ENCODE measurements around the gene USP21.
A peak's percentile ranks its signal among the peaks of the same experiment; 100 is the strongest.

USP21 gene

GRCh38 chr1:161128591-161129420 is 30.5 kb upstream of the USP21 start:
- no peaks in the 10 kb centered on the region for H3K9me3 Mint-ChIP-seq
- H3K4me3 Mint-ChIP-seq, result no peak overlapping the region
- no peaks in the 10 kb centered on the region for H3K27me3 Mint-ChIP-seq
- peaks cover 58% of the 10 kb centered on the region for H3K36me3 Mint-ChIP-seq (ENCODE audit: low read depth)
- H3K27ac Mint-ChIP-seq, result no peak overlapping the region
- H3K4me1 Mint-ChIP-seq (ENCODE audit: low read depth), result peaks cover 47% of the 10 kb centered on the region

- Mint-ChIP-seq H3K36me3 (ENCODE audit: low read depth) (peaks cover 52% of the 10 kb centered on the region), H3K4me1 (ENCODE audit: low read depth) (peaks cover 47% of the 10 kb centered on the region), H3K9me3 (no peaks in the 10 kb centered on the region), H3K27ac (peak overlapping the region; percentile 46), H3K4me3 (no peak overlapping the region), H3K27me3 (no peaks in the 10 kb centered on the region)
Measured at GRCh38 chr1:161130266-161130665, 29.0 kb upstream of the USP21 start.

GRCh38 chr1:161131523-161132409 is 27.5 kb upstream of the USP21 start:
- Mint-ChIP-seq H3K4me1 (ENCODE audit: low read depth) (peaks cover 44% of the 10 kb centered on the region), H3K36me3 (ENCODE audit: low read depth) (peaks cover 39% of the 10 kb centered on the region), H3K27me3 (no peaks in the 10 kb centered on the region)

GRCh38 chr1:161132410-161133219 is 26.7 kb upstream of the USP21 start, which contains the start of gene DEDD:
Gene DEDD, minus strand, starts transcription at chr1:161132667. Its CDS starts 8,205 bp downstream, at chr1:161124462.
- H3K36me3 Mint-ChIP-seq (ENCODE audit: low read depth), result peaks cover 32% of the 10 kb centered on the region
- no peak within 1 kb of the TSS for H3K4me3 Mint-ChIP-seq
- no peaks in the 10 kb centered on the region for H3K27me3 Mint-ChIP-seq
- no peaks in the 10 kb centered on the region for H3K9me3 Mint-ChIP-seq
- H3K27ac Mint-ChIP-seq, result peak within 1 kb of the TSS; percentile 81
- peaks cover 41% of the 10 kb centered on the region for H3K4me1 Mint-ChIP-seq (ENCODE audit: low read depth)

More at GRCh38 chr1:161131523-161132409, 27.5 kb upstream of the USP21 start:
- H3K9me3 Mint-ChIP-seq, result no peaks in the 10 kb centered on the region
- peak overlapping the region; percentile 81 for H3K27ac Mint-ChIP-seq
- H3K4me3 Mint-ChIP-seq, result no peak overlapping the region

GRCh38 chr1:161133220-161133740 is 26.0 kb upstream of the USP21 start:
- H3K4me3 Mint-ChIP-seq, result no peak overlapping the region
- H3K9me3 Mint-ChIP-seq, result no peaks in the 10 kb centered on the region
- H3K4me1 Mint-ChIP-seq (ENCODE audit: low read depth), result peaks cover 35% of the 10 kb centered on the region
- H3K36me3 Mint-ChIP-seq (ENCODE audit: low read depth), result peaks cover 25% of the 10 kb centered on the region
- H3K27me3 Mint-ChIP-seq, result no peaks in the 10 kb centered on the region
- no peak overlapping the region for H3K27ac Mint-ChIP-seq

GRCh38 chr1:161137881-161138280 is 21.4 kb upstream of the USP21 start:
- no peak overlapping the region for H3K4me3 Mint-ChIP-seq
- H3K4me1 Mint-ChIP-seq (ENCODE audit: low read depth), result no peaks in the 10 kb centered on the region

GRCh38 chr1:161138431-161138830 is 20.9 kb upstream of the USP21 start:
- Mint-ChIP-seq H3K4me3 (no peak overlapping the region), H3K4me1 (ENCODE audit: low read depth) (no peaks in the 10 kb centered on the region), H3K27me3 (no peaks in the 10 kb centered on the region), H3K27ac (peak overlapping the region; percentile 57), H3K9me3 (no peaks in the 10 kb centered on the region), H3K36me3 (ENCODE audit: low read depth) (peaks cover 5% of the 10 kb centered on the region)

More at GRCh38 chr1:161137881-161138280, 21.4 kb upstream of the USP21 start:
- Mint-ChIP-seq H3K27ac (no peak overlapping the region), H3K27me3 (no peaks in the 10 kb centered on the region), H3K36me3 (ENCODE audit: low read depth) (peaks cover 5% of the 10 kb centered on the region), H3K9me3 (no peaks in the 10 kb centered on the region)

- Mint-ChIP-seq H3K9me3 (no peaks in the 10 kb centered on the region), H3K27me3 (no peaks in the 10 kb centered on the region)
Measured at GRCh38 chr1:161139766-161140165, 19.5 kb upstream of the USP21 start.

GRCh38 chr1:161140755-161141400 is 18.4 kb upstream of the USP21 start:
- no peak overlapping the region for H3K4me3 Mint-ChIP-seq
- no peaks in the 10 kb centered on the region for H3K27me3 Mint-ChIP-seq
- no peaks in the 10 kb centered on the region for H3K4me1 Mint-ChIP-seq (ENCODE audit: low read depth)
- H3K27ac Mint-ChIP-seq, result no peak overlapping the region
- no peaks in the 10 kb centered on the region for H3K9me3 Mint-ChIP-seq
- no peaks in the 10 kb centered on the region for H3K36me3 Mint-ChIP-seq (ENCODE audit: low read depth)

More at GRCh38 chr1:161139766-161140165, 19.5 kb upstream of the USP21 start:
- Mint-ChIP-seq H3K4me3 (no peak overlapping the region), H3K36me3 (ENCODE audit: low read depth) (peaks cover 5% of the 10 kb centered on the region), H3K27ac (no peak overlapping the region), H3K4me1 (ENCODE audit: low read depth) (no peaks in the 10 kb centered on the region)

- Mint-ChIP-seq H3K27me3 (no peaks in the 10 kb centered on the region), H3K4me3 (no peak overlapping the region), H3K4me1 (ENCODE audit: low read depth) (no peaks in the 10 kb centered on the region), H3K27ac (no peak overlapping the region), H3K9me3 (no peaks in the 10 kb centered on the region), H3K36me3 (ENCODE audit: low read depth) (no peaks in the 10 kb centered on the region)
Measured at GRCh38 chr1:161145832-161146231, 13.5 kb upstream of the USP21 start.

GRCh38 chr1:161153176-161153575 is 6.1 kb upstream of the USP21 start:
- Mint-ChIP-seq H3K4me1 (ENCODE audit: low read depth) (peaks cover 20% of the 10 kb centered on the region), H3K27ac (peak overlapping the region; percentile 85), H3K9me3 (no peaks in the 10 kb centered on the region), H3K4me3 (peak overlapping the region; percentile 91), H3K36me3 (ENCODE audit: low read depth) (peaks cover 23% of the 10 kb centered on the region), H3K27me3 (no peaks in the 10 kb centered on the region)

- peaks cover 29% of the 10 kb centered on the region for H3K36me3 Mint-ChIP-seq (ENCODE audit: low read depth)
- peak within 1 kb of the TSS; percentile 99 for H3K27ac Mint-ChIP-seq
- H3K9me3 Mint-ChIP-seq, result no peaks in the 10 kb centered on the region
- peaks cover 26% of the 10 kb centered on the region for H3K4me1 Mint-ChIP-seq (ENCODE audit: low read depth)
- H3K27me3 Mint-ChIP-seq, result no peaks in the 10 kb centered on the region
- peak within 1 kb of the TSS; percentile 91 for H3K4me3 Mint-ChIP-seq
Measured at GRCh38 chr1:161153682-161154337, 5.5 kb upstream of the USP21 start, which contains the start of gene UFC1. Gene UFC1, plus strand, starts transcription at chr1:161153978. Its CDS starts 20 bp downstream, at chr1:161153998.

- H3K9me3 Mint-ChIP-seq, result no peaks in the 10 kb centered on the region
- H3K4me1 Mint-ChIP-seq (ENCODE audit: low read depth), result peaks cover 60% of the 10 kb centered on the region
- peak overlapping the region; percentile 26 for H3K27ac Mint-ChIP-seq
- H3K36me3 Mint-ChIP-seq (ENCODE audit: low read depth), result peaks cover 42% of the 10 kb centered on the region
- no peak overlapping the region for H3K4me3 Mint-ChIP-seq
- no peaks in the 10 kb centered on the region for H3K27me3 Mint-ChIP-seq
Measured at GRCh38 chr1:161157867-161158266, 1.4 kb upstream of the USP21 start.

All from stimulated activated naive CD8-positive, alpha-beta T cell treated with anti-CD3 and anti-CD28 coated beads, Interleukin-15, Interleukin-2, amounts not matched to agents 100 ng/mL and 50 ng/mL, for 24 hours (primary cell).